Thyroid gland (tissue), 4 donors: ENCODE measurements around the gene KLHL17. TPM values are rescaled to one million over a fixed set of nuclear protein-coding genes. Genes with fewer than 3 reads are reported as not detected.

Source experiments
- DNase-seq, 2 donors: peaks; one replicate each; pipeline ENCODE4 v3.0.0-alpha.2; 2019
- H3K27ac ChIP-seq, 3 donors: fragments of 200-600 bp; sonication (generic); 1 replicate in 2 of 3; 2 replicates in 1 of 3; pipeline ENCODE4 v1.5.1; 2016 to 2019; ENCODE audit warnings: mild to moderate bottlenecking in 1 of 3, moderate library complexity in 1 of 3
- H3K27me3 ChIP-seq: fragments of 200-600 bp; sonication (generic); one replicate; pipeline ENCODE4 v1.5.1; 2019
- H3K36me3 ChIP-seq, 2 donors: fragments of 200-600 bp; sonication (generic); one replicate each; pipeline ENCODE4 v1.5.1; 2016 to 2019
- H3K4me1 ChIP-seq, 2 donors: fragments of 200-600 bp; sonication (generic); one replicate each; pipeline ENCODE4 v1.5.1; 2017 to 2019
- H3K4me3 ChIP-seq, 3 donors: fragments of 200-600 bp; sonication (generic); replicated peaks in 1 of 3; 1 replicate in 2 of 3; 2 replicates in 1 of 3; pipeline ENCODE4 v1.5.1; 2016; ENCODE audit warnings: mild to moderate bottlenecking in 1 of 3
- H3K9me3 ChIP-seq: fragments of 200-600 bp; sonication (generic); one replicate; pipeline ENCODE4 v1.5.1; 2017
- POLR2A ChIP-seq, 2 donors: fragments of 450-650 bp; IDR thresholded peaks; one replicate each; pipeline ENCODE4 v1.6.1; 2017; ENCODE audit warnings: antibody characterized with exemption in 2 of 2, mild to moderate bottlenecking in 2 of 2, moderate library complexity in 1 of 2
- WGBS, 2 donors: methylation state at CpG; one replicate each; pipeline ENCODE4 v1.1.5; 2017; 5-methylcytosine and 5-hydroxymethylcytosine counted together
- intact Hi-C: fragments of 100-400 bp; cut with DNase I; formaldehyde crosslinking; loops from one replicate; pipeline ENCODE4 v1.15.1; 2023
- total RNA-seq, 4 donors: library from RNA; depleted of rRNA; stranded (reverse); fragments of >200 nt; gene quantifications; one replicate each; pipeline ENCODE4 v1.2.3, GENCODE V29; 2016
- TF ChIP-seq, protein P1 (sequence below), 6 experiments: fragments of 200-600 bp in 3 of 6; fragments of 450-650 bp in 3 of 6; sonication (generic) in 3 of 6; IDR thresholded peaks; one replicate each; pipeline ENCODE4 v1.5.1; 2016 to 2019; ENCODE audit warnings: antibody characterized with exemption in 6 of 6, mild to moderate bottlenecking in 2 of 6, inconsistent platforms in 1 of 6, moderate library complexity in 1 of 6

The KLHL17 gene
- total RNA-seq, 4 donors from 2014 or later: 3.4 to 10.9 (median 10.3) TPM

- no peak overlapping the region for H3K4me3 ChIP-seq
- H3K9me3 ChIP-seq: no peaks in the 10 kb centered on the region
- no peak for TF ChIP-seq POLR2A (IDR thresholded peaks at IDR 0.05)
- TF ChIP-seq, protein P1, sequence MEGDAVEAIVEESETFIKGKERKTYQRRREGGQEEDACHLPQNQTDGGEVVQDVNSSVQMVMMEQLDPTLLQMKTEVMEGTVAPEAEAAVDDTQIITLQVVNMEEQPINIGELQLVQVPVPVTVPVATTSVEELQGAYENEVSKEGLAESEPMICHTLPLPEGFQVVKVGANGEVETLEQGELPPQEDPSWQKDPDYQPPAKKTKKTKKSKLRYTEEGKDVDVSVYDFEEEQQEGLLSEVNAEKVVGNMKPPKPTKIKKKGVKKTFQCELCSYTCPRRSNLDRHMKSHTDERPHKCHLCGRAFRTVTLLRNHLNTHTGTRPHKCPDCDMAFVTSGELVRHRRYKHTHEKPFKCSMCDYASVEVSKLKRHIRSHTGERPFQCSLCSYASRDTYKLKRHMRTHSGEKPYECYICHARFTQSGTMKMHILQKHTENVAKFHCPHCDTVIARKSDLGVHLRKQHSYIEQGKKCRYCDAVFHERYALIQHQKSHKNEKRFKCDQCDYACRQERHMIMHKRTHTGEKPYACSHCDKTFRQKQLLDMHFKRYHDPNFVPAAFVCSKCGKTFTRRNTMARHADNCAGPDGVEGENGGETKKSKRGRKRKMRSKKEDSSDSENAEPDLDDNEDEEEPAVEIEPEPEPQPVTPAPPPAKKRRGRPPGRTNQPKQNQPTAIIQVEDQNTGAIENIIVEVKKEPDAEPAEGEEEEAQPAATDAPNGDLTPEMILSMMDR (IDR thresholded peaks at IDR 0.05): no peak
- H3K36me3 ChIP-seq: peaks cover 57 to 77% of the 10 kb centered on the region in 2 donors
- DNase-seq: no peak
- WGBS, 2 donors: 96 to 98% methylated on average over 9 of the region's 9 CpGs
- intact Hi-C loops: no loop called here
- H3K4me1 ChIP-seq: no peaks in the 10 kb centered on the region
- H3K27me3 ChIP-seq: no peaks in the 10 kb centered on the region
- no peak overlapping the region for H3K27ac ChIP-seq
Observed at GRCh38 chr1:950268-950667, 10.1 kb upstream of the KLHL17 start.

DNA sequence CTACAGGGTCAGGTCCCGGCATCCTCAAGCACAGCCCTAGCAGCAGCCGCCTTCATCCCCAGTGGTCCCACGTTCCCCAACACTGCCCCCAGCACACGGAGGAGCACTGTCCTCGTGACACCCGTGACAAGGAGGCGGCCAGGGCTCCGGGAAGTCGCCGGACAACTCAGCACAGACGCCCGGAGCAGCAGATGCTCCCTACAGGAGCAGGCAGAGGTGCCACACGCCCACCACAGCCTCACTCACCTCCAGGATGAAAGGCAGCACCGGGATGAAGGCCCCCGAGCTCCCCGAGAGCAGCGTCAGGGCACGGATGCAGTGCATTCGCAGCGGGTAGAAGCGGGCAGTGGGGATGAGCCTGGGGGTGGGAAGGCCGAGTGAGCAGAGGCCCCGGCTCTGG, 9.5 kb upstream of the KLHL17 start:
- WGBS, 2 donors: 97% methylated on average over 12 to 16 of the region's 23 CpGs
- no peak for TF ChIP-seq POLR2A (IDR thresholded peaks at IDR 0.05)
- TF ChIP-seq, protein P1 (IDR thresholded peaks at IDR 0.05): no peak
- H3K36me3 ChIP-seq: peaks cover 64 to 82% of the 10 kb centered on the region in 2 donors
- no peaks in the 10 kb centered on the region for H3K9me3 ChIP-seq
- no peak overlapping the region for H3K27ac ChIP-seq
- no peaks in the 10 kb centered on the region for H3K27me3 ChIP-seq
- H3K4me3 ChIP-seq: no peak overlapping the region
- DNase-seq: no peak
- intact Hi-C loops: no loop called here
- H3K4me1 ChIP-seq: no peaks in the 10 kb centered on the region

- Histone ChIP-seq H3K36me3 (peaks cover 67 to 83% of the 10 kb centered on the region in 2 donors), H3K4me3 (no peak overlapping the region), H3K27me3 (no peaks in the 10 kb centered on the region), H3K27ac (no peak overlapping the region), H3K4me1 (no peaks in the 10 kb centered on the region), H3K9me3 (no peaks in the 10 kb centered on the region)
- DNase-seq: no peak
- intact Hi-C loops: no loop called here
- no peak for TF ChIP-seq POLR2A (IDR thresholded peaks at IDR 0.05)
- TF ChIP-seq, protein P1 (IDR thresholded peaks at IDR 0.05): no peak
- 77 to 81% methylated on average over 6 of the region's 6 CpGs for WGBS, 2 donors
Observed at GRCh38 chr1:951364-951763, 9.0 kb upstream of the KLHL17 start.

GRCh38 chr1:952201-952600, 8.2 kb upstream of the KLHL17 start:
- intact Hi-C loops: no loop called here
- 92 to 94% methylated on average over 12 of the region's 15 CpGs for WGBS, 2 donors

GRCh38 chr1:952603-953002, 7.8 kb upstream of the KLHL17 start:
- 78% methylated on average over 3 of the region's 7 CpGs; no CpG with 5 or more reads in 1 of the 2 donors for WGBS, 2 donors
- H3K27ac ChIP-seq: no peak overlapping the region
- no peaks in the 10 kb centered on the region for H3K27me3 ChIP-seq
- DNase-seq: no peak
- H3K4me3 ChIP-seq: no peak overlapping the region
- no peak for TF ChIP-seq POLR2A (IDR thresholded peaks at IDR 0.05)
- TF ChIP-seq, protein P1 (IDR thresholded peaks at IDR 0.05): no peak
- intact Hi-C loops: no loop called here
- peaks cover 0 to 4% of the 10 kb centered on the region in 2 donors for H3K4me1 ChIP-seq
- H3K36me3 ChIP-seq: peaks cover 74 to 79% of the 10 kb centered on the region in 2 donors
- no peaks in the 10 kb centered on the region for H3K9me3 ChIP-seq

More at GRCh38 chr1:952201-952600, 8.2 kb upstream of the KLHL17 start:
- DNase-seq: no peak
- Histone ChIP-seq H3K4me1 (no peaks in the 10 kb centered on the region), H3K27ac (no peak overlapping the region), H3K4me3 (no peak overlapping the region), H3K9me3 (no peaks in the 10 kb centered on the region), H3K36me3 (peaks cover 74 to 83% of the 10 kb centered on the region in 2 donors), H3K27me3 (no peaks in the 10 kb centered on the region)
- TF ChIP-seq, protein P1 (IDR thresholded peaks at IDR 0.05): no peak
- no peak for TF ChIP-seq POLR2A (IDR thresholded peaks at IDR 0.05)
